Activated T-cell treated with anti-CD3 and anti-CD28 coated beads, Interleukin-2, amount 50 U/mL, for 72 hours (primary cell): ENCODE results near the gene CDH12. TPM values are rescaled to one million over a fixed set of nuclear protein-coding genes. Genes with fewer than 3 reads are reported as not detected.
"Not testable (repeated sequence)": the region's sequence is repeated elsewhere in the genome, so short reads cannot be mapped to it uniquely, and the experiment has no call there.

Source experiments
- ATAC-seq, 2 donors: fragments of 150-1000 bp; cut with Tn5 transposase; replicated peaks in 1 of 2; 2 replicates each; pipeline ENCODE4 v1.10.0; 2021; ENCODE audit warnings: moderate library complexity in 2 of 2, mild to moderate bottlenecking in 1 of 2
- DNase-seq, 2 donors: peaks; one replicate each; pipeline ENCODE4 v3.0.0; 2021 to 2022; ENCODE audit warnings: mixed read lengths in 1 of 2
- H3K27ac Mint-ChIP-seq: one replicate; pipeline ENCODE4 v1.8.0; 2022; ENCODE audit warnings: mild to moderate bottlenecking, moderate library complexity, mixed read lengths
- H3K27me3 Mint-ChIP-seq: one replicate; pipeline ENCODE4 v1.8.0; 2022; ENCODE audit warnings: low read depth, mixed read lengths
- H3K36me3 Mint-ChIP-seq, 2 donors: one replicate each; pipeline ENCODE4 v1.8.0; 2022; ENCODE audit warnings: mixed read lengths in 2 of 2, mild to moderate bottlenecking in 1 of 2; ENCODE audit not compliant: insufficient read depth in 2 of 2
- H3K4me1 Mint-ChIP-seq: one replicate; pipeline ENCODE4 v1.8.0; 2022; ENCODE audit warnings: low read depth, mixed read lengths
- H3K4me3 Mint-ChIP-seq, 2 donors: one replicate each; pipeline ENCODE4 v1.8.0; 2022; ENCODE audit warnings: mild to moderate bottlenecking in 2 of 2, mixed read lengths in 2 of 2, moderate library complexity in 2 of 2
- H3K9me3 Mint-ChIP-seq, 2 donors: one replicate each; pipeline ENCODE4 v1.8.0; 2022; ENCODE audit warnings: mixed read lengths in 2 of 2
- total RNA-seq, 2 donors: library from RNA; stranded (reverse); gene quantifications; one replicate each; pipeline ENCODE4 v1.2.3, GENCODE V29; 2022

Gene CDH12
- total RNA-seq, 2 donors from 2014 or later: not detected

- H3K4me3 Mint-ChIP-seq, H3K27ac Mint-ChIP-seq, H3K36me3 Mint-ChIP-seq, H3K27me3 Mint-ChIP-seq, H3K4me1 Mint-ChIP-seq, DNase-seq, ATAC-seq, H3K9me3 Mint-ChIP-seq: not testable (repeated sequence)
These were observed 684.4 kb downstream of the CDH12 start for GRCh38 chr5:22168704-22169103.

GRCh38 chr5:22165931-22166330 is 687.2 kb downstream of the CDH12 start:
- H3K4me3 Mint-ChIP-seq, H3K4me1 Mint-ChIP-seq, DNase-seq, ATAC-seq, H3K27ac Mint-ChIP-seq, H3K9me3 Mint-ChIP-seq, H3K36me3 Mint-ChIP-seq, H3K27me3 Mint-ChIP-seq: not testable (repeated sequence)

GRCh38 chr5:22164910-22165748 is 688.0 kb downstream of the CDH12 start:
- H3K4me3 Mint-ChIP-seq, ATAC-seq, DNase-seq, H3K4me1 Mint-ChIP-seq, H3K36me3 Mint-ChIP-seq, H3K9me3 Mint-ChIP-seq, H3K27me3 Mint-ChIP-seq, H3K27ac Mint-ChIP-seq: not testable (repeated sequence)

GRCh38 chr5:22156953-22157352 is 696.2 kb downstream of the CDH12 start:
- not testable (repeated sequence) for ATAC-seq, H3K27me3 Mint-ChIP-seq, DNase-seq, H3K4me3 Mint-ChIP-seq, H3K36me3 Mint-ChIP-seq, H3K27ac Mint-ChIP-seq, H3K9me3 Mint-ChIP-seq, H3K4me1 Mint-ChIP-seq

- not testable (repeated sequence) for DNase-seq, H3K27me3 Mint-ChIP-seq, H3K4me3 Mint-ChIP-seq, H3K27ac Mint-ChIP-seq, H3K9me3 Mint-ChIP-seq, H3K36me3 Mint-ChIP-seq, H3K4me1 Mint-ChIP-seq, ATAC-seq
These were observed 698.4 kb downstream of the CDH12 start for GRCh38 chr5:22154779-22155178.

- not testable (repeated sequence) for H3K27ac Mint-ChIP-seq, H3K27me3 Mint-ChIP-seq, DNase-seq
These were observed 701.3 kb downstream of the CDH12 start for GRCh38 chr5:22151801-22152200.

GRCh38 chr5:22140418-22140817 is 712.7 kb downstream of the CDH12 start:
- not testable (repeated sequence) for H3K27ac Mint-ChIP-seq, H3K4me3 Mint-ChIP-seq, DNase-seq, ATAC-seq, H3K36me3 Mint-ChIP-seq, H3K4me1 Mint-ChIP-seq, H3K27me3 Mint-ChIP-seq, H3K9me3 Mint-ChIP-seq

More at GRCh38 chr5:22151801-22152200, 701.3 kb downstream of the CDH12 start:
- H3K4me3 Mint-ChIP-seq, ATAC-seq, H3K9me3 Mint-ChIP-seq, H3K36me3 Mint-ChIP-seq, H3K4me1 Mint-ChIP-seq: not testable (repeated sequence)

GRCh38 chr5:22139662-22140300 is 713.4 kb downstream of the CDH12 start:
- not testable (repeated sequence) for H3K4me1 Mint-ChIP-seq, H3K4me3 Mint-ChIP-seq, H3K36me3 Mint-ChIP-seq, H3K9me3 Mint-ChIP-seq, DNase-seq, H3K27me3 Mint-ChIP-seq, H3K27ac Mint-ChIP-seq, ATAC-seq

DNA sequence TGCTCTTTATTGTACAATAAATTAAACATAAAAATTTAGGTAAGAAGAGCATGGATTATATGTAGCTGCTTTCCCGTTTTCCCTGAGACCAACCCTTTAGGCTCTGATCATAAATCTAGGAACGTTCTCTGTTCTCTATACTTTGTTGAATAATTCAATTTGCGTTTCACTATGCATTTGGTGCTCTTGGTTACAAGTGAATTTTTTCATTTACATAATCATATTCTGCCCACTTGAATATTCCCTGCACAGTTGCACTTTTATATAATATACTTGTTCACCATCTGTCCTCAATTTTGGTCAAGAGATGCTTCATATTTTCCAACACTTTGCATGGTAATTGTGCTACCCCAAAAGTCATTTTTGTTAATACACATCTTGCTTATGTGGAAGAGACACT is 741.8 kb downstream of the CDH12 start:
- H3K9me3 Mint-ChIP-seq: peaks cover 0 to 2% of the 10 kb centered on the region in 2 donors
- ATAC-seq (no peak), DNase-seq (no peak)
- H3K27me3 Mint-ChIP-seq: no peaks in the 10 kb centered on the region
- no peaks in the 10 kb centered on the region for H3K36me3 Mint-ChIP-seq
- H3K27ac Mint-ChIP-seq: no peak overlapping the region
- no peaks in the 10 kb centered on the region for H3K4me1 Mint-ChIP-seq
- no peak overlapping the region for H3K4me3 Mint-ChIP-seq

DNA sequence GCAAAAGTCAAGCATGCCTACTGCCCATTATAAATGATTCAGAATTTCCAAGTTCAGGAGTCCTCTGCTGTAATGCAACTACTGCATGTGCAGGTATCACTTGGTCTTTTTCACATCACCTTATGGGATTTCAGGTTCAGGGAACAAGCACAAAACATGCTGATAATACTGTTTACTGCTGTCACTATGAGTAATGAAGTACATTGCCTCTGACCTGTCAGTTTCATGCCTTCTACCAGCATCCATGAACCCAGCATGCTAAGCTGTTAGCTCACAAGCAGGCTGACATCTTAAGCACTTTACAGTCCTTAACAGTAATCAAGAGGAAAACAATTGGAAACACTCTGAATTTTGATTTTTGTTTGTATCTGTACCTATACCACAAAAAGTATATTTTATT is 743.8 kb downstream of the CDH12 start:
- no peaks in the 10 kb centered on the region for H3K36me3 Mint-ChIP-seq
- no peak overlapping the region for H3K27ac Mint-ChIP-seq
- H3K9me3 Mint-ChIP-seq: peaks cover 0 to 2% of the 10 kb centered on the region in 2 donors
- H3K27me3 Mint-ChIP-seq: no peaks in the 10 kb centered on the region
- DNase-seq (no peak), ATAC-seq (no peak)
- H3K4me1 Mint-ChIP-seq: no peaks in the 10 kb centered on the region
- H3K4me3 Mint-ChIP-seq: no peak overlapping the region

DNA sequence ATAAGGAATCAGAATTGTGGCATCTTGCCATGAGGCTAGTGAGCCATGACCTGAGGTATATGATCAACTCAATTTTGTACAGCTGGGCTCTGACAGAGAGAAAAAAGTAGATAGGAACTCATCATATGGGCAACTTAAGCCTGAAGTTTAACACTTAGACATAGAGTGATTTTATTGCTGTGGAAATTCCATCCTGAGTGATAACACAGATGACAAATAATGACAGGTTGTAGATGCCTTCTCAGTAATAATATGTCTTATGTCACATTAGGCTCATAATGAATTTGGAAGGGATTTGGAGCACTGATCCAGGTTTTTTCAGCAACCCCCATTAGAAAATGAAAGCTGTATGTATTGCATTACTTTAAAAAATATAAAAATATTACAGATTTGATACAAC is 744.6 kb downstream of the CDH12 start:
- DNase-seq: no peak
- Mint-ChIP-seq H3K27ac (no peak overlapping the region), H3K9me3 (peaks cover 0 to 2% of the 10 kb centered on the region in 2 donors), H3K36me3 (no peaks in the 10 kb centered on the region), H3K4me3 (no peak overlapping the region), H3K27me3 (no peaks in the 10 kb centered on the region), H3K4me1 (no peaks in the 10 kb centered on the region)
- ATAC-seq: no peak

GRCh38 chr5:22102823-22103359 is 750.3 kb downstream of the CDH12 start:
- no peak for DNase-seq
- H3K27ac Mint-ChIP-seq: no peak overlapping the region
- H3K4me1 Mint-ChIP-seq: no peaks in the 10 kb centered on the region
- ATAC-seq: no peak
- H3K9me3 Mint-ChIP-seq: peaks cover 0 to 2% of the 10 kb centered on the region in 2 donors
- H3K36me3 Mint-ChIP-seq: no peaks in the 10 kb centered on the region
- no peak overlapping the region for H3K4me3 Mint-ChIP-seq
- no peaks in the 10 kb centered on the region for H3K27me3 Mint-ChIP-seq

DNA sequence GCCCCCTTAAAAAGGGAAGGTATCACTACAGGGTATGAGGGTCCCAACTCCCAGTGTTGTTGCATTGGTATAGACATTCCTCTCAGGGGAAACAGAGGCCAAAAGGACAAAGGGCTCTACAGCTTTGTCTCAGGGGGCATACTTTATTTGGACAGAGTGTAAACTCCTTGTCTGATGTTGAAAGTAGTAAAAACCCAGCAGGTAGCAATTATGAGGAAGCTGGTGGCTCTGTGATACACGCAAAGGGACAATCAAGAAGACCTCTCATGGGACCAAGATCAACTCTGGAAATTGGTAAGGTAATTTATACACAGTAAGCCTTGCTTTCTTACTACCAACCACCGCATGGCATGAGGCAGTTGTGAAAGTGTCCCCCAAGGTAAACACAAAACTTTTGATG is 764.6 kb downstream of the CDH12 start:
- H3K27me3 Mint-ChIP-seq: no peaks in the 10 kb centered on the region
- ATAC-seq (no peak), DNase-seq (no peak)
- no peaks in the 10 kb centered on the region for H3K36me3 Mint-ChIP-seq
- H3K4me3 Mint-ChIP-seq: no peak overlapping the region
- H3K4me1 Mint-ChIP-seq: no peaks in the 10 kb centered on the region
- H3K9me3 Mint-ChIP-seq: peaks cover 2 to 11% of the 10 kb centered on the region in 2 donors
- no peak overlapping the region for H3K27ac Mint-ChIP-seq
